Measurements from ENCODE around the gene SMYD2.

Gene SMYD2

DNA sequence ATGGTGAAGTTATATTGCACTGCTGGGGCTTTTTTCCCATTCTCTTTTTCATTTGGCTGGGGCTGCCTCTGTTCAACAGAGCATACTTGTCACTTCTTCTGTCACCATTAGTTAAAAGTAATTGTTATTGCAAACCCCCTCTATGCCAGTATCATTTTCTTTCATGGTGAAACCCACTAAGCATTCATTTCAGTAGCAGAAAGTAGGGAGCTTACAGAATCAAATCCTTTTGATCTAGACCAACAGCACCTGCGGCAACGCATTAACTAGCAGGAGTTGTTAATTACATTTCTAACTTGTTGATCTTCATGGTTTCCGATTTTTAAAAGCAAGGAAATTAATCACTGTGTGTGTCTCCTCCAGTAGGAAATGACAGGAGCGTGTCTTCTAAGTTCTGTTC, 15.0 kb downstream of the SMYD2 start:
- no peak for TF ChIP-seq CTCF (IDR thresholded peaks at IDR 0.05; ENCODE audit: low read depth, low read length)
- no peak for DNase-seq (ENCODE audit: extremely low read depth, low read depth)

- no peak for TF ChIP-seq CTCF (IDR thresholded peaks at IDR 0.05; ENCODE audit: low read depth, low read length)
- no peak for DNase-seq (ENCODE audit: extremely low read depth, low read depth)
Observed at GRCh38 chr1:214296860-214297745, 16.1 kb downstream of the SMYD2 start.

DNA sequence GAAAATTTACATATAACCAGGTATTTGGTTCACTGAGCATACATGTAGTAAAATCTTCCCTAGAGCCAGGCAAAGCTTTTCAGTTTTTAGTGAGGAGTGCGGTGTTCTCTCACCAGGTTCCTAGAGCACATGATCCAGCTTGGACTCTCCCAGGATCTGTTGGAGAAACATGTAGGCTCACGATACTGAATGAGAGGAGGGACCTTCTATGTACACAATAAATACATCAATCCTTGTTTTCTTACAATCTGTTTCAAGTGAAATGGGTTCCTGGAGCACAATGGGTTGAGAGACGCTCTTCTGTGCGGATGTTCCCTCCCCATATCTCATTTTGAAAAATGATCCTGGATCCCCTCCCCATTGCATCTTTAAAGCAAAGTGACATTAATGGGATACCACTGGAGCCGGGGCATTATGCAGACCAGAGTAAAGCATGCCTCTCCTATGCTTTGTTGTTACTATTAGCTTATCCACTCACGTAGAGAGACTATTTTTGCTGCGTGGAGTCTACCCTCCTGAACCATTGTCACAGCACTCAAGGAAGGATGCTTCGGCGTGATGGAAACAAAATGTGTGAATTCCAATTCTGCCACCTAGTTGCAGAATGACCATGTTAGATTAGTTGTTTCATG, 19.3 kb downstream of the SMYD2 start:
- TF ChIP-seq CTCF (IDR thresholded peaks at IDR 0.05; ENCODE audit: low read depth, low read length) = no peak
- no peak for DNase-seq (ENCODE audit: extremely low read depth, low read depth)

DNA sequence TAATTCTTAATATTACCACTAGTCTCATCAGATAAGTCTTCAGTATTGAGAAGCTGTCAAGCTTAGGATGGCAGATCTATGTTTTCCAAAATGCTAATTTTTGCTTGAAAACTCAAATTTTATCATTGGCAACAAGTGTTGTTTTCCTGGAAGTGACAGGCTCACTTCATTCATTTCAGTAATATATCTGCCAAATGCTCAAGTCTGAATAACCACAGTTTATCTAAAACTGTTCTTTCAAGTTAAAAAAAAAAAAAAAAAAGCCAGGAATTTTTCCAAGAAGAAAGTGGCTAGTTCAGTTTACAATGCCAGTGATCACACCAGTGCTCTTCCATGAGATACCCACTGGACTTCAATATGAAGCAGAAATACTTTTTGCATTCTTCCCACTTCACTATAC, 20.6 kb downstream of the SMYD2 start:
- no peak for TF ChIP-seq CTCF (IDR thresholded peaks at IDR 0.05; ENCODE audit: low read depth, low read length)
- no peak for DNase-seq (ENCODE audit: extremely low read depth, low read depth)

- TF ChIP-seq CTCF (IDR thresholded peaks at IDR 0.05; ENCODE audit: low read depth, low read length) = no peak
- no peak for DNase-seq (ENCODE audit: extremely low read depth, low read depth)
Observed at GRCh38 chr1:214303141-214303930, 22.4 kb downstream of the SMYD2 start.

GRCh38 chr1:214305164-214305751, 24.3 kb downstream of the SMYD2 start:
- TF ChIP-seq CTCF (IDR thresholded peaks at IDR 0.05; ENCODE audit: low read depth, low read length) = no peak
- no peak for DNase-seq (ENCODE audit: extremely low read depth, low read depth)

Measured in AG09319 (cell line).